NOMO-1 treated with dmso at 0.1 percent for 144 hours (cell line): ENCODE measurements around the gene VSIG10L.

Experiments used
- DNase-seq: peaks from one replicate; lab custom pipeline; 2025; ENCODE audit not compliant: unreplicated experiment; lab: John Stamatoyannopoulos, UW

VSIG10L gene

GRCh38 chr19:51365965-51366388 is 24.0 kb upstream of the VSIG10L start, which contains the start of gene ETFB:
TSS of gene ETFB (minus strand) at chr19:51366388. CDS start at chr19:51366326, 62 bp downstream.
- no peak for DNase-seq

- no peak for DNase-seq
These were observed 23.4 kb upstream of the VSIG10L start for GRCh38 chr19:51365211-51365964.

- DNase-seq, result no peak
These were observed 22.5 kb upstream of the VSIG10L start for GRCh38 chr19:51364200-51365106.

GRCh38 chr19:51361239-51361638 is 19.3 kb upstream of the VSIG10L start:
- no peak for DNase-seq

GRCh38 chr19:51359294-51359693 is 17.4 kb upstream of the VSIG10L start:
- DNase-seq, result no peak

- DNase-seq, result no peak
These were observed 16.0 kb upstream of the VSIG10L start for GRCh38 chr19:51357952-51358351.

- no peak for DNase-seq
These were observed 14.3 kb upstream of the VSIG10L start for GRCh38 chr19:51356159-51356801.

GRCh38 chr19:51354742-51355148 is 12.8 kb upstream of the VSIG10L start:
- DNase-seq, result no peak

GRCh38 chr19:51354103-51354741 is 12.3 kb upstream of the VSIG10L start:
- no peak for DNase-seq

GRCh38 chr19:51352783-51353360 is 10.9 kb upstream of the VSIG10L start:
- no peak for DNase-seq

- DNase-seq, result no peak
These were observed 9.5 kb upstream of the VSIG10L start for GRCh38 chr19:51351266-51351990.

- no peak for DNase-seq
These were observed 5.4 kb upstream of the VSIG10L start for GRCh38 chr19:51347209-51347928.

GRCh38 chr19:51346742-51347141 is 4.8 kb upstream of the VSIG10L start:
- no peak for DNase-seq

GRCh38 chr19:51345076-51345620 is 3.2 kb upstream of the VSIG10L start:
- no peak for DNase-seq

- DNase-seq, result no peak
These were observed 961 bp upstream of the VSIG10L start for GRCh38 chr19:51342631-51343569.

GRCh38 chr19:51341066-51341465 is 873 bp downstream of the VSIG10L start:
- no peak for DNase-seq

GRCh38 chr19:51339687-51340656 is 2.0 kb downstream of the VSIG10L start:
- DNase-seq, result peak; percentile 91
